ENCODE results near the gene KAZN.
A peak's percentile ranks its signal among the peaks of the same experiment; 100 is the strongest.

The KAZN gene

GRCh38 chr1:15022048-15022447 lies 423.6 kb downstream of the KAZN start:
- Mint-ChIP-seq H3K27ac (no peak overlapping the region), H3K36me3 (no peaks in the 10 kb centered on the region), H3K4me3 (no peak overlapping the region), H3K4me1 (no peaks in the 10 kb centered on the region), H3K9me3 (no peaks in the 10 kb centered on the region)
- no peak for DNase-seq (ENCODE audit: low spot score in 2 of 2)
- no peak for ATAC-seq

- DNase-seq (ENCODE audit: low spot score in 2 of 2) (no peak), ATAC-seq (no peak)
- Mint-ChIP-seq H3K27ac (no peak overlapping the region), H3K36me3 (no peaks in the 10 kb centered on the region), H3K4me1 (no peaks in the 10 kb centered on the region), H3K4me3 (no peak overlapping the region), H3K9me3 (no peaks in the 10 kb centered on the region)
Observed at GRCh38 chr1:15023205-15023604, 424.7 kb downstream of the KAZN start.

GRCh38 chr1:15023976-15024375 lies 425.5 kb downstream of the KAZN start:
- no peaks in the 10 kb centered on the region for H3K9me3 Mint-ChIP-seq
- no peaks in the 10 kb centered on the region for H3K36me3 Mint-ChIP-seq
- no peak for DNase-seq (ENCODE audit: low spot score in 2 of 2)
- no peak overlapping the region for H3K4me3 Mint-ChIP-seq
- H3K4me1 Mint-ChIP-seq = no peaks in the 10 kb centered on the region
- peak overlapping the region; percentile 4 for H3K27ac Mint-ChIP-seq
- ATAC-seq = no peak

- Mint-ChIP-seq H3K36me3 (no peaks in the 10 kb centered on the region), H3K4me3 (no peak overlapping the region), H3K9me3 (no peaks in the 10 kb centered on the region), H3K4me1 (no peaks in the 10 kb centered on the region), H3K27ac (no peak overlapping the region)
- ATAC-seq = no peak
- no peak for DNase-seq (ENCODE audit: low spot score in 2 of 2)
Observed at GRCh38 chr1:15026117-15026489, 427.6 kb downstream of the KAZN start.

- DNase-seq (ENCODE audit: low spot score in 2 of 2) = peak; percentile 15 to 70
- no peak overlapping the region for H3K4me3 Mint-ChIP-seq
- H3K4me1 Mint-ChIP-seq = no peaks in the 10 kb centered on the region
Observed at GRCh38 chr1:15027515-15027986, 429.1 kb downstream of the KAZN start.

GRCh38 chr1:15028102-15028501 lies 429.6 kb downstream of the KAZN start:
- no peak overlapping the region for H3K4me3 Mint-ChIP-seq

More at GRCh38 chr1:15027515-15027986, 429.1 kb downstream of the KAZN start:
- H3K36me3 Mint-ChIP-seq = no peaks in the 10 kb centered on the region
- no peak overlapping the region for H3K27ac Mint-ChIP-seq
- no peak for ATAC-seq
- H3K9me3 Mint-ChIP-seq = no peaks in the 10 kb centered on the region

GRCh38 chr1:15028616-15029015 lies 430.1 kb downstream of the KAZN start:
- no peak for ATAC-seq
- no peaks in the 10 kb centered on the region for H3K9me3 Mint-ChIP-seq
- H3K36me3 Mint-ChIP-seq = no peaks in the 10 kb centered on the region
- no peaks in the 10 kb centered on the region for H3K4me1 Mint-ChIP-seq
- no peak overlapping the region for H3K27ac Mint-ChIP-seq
- no peak overlapping the region for H3K4me3 Mint-ChIP-seq
- DNase-seq (ENCODE audit: low spot score in 2 of 2) = no peak

More at GRCh38 chr1:15028102-15028501, 429.6 kb downstream of the KAZN start:
- no peaks in the 10 kb centered on the region for H3K9me3 Mint-ChIP-seq
- ATAC-seq (no peak), DNase-seq (ENCODE audit: low spot score in 2 of 2) (no peak)
- H3K27ac Mint-ChIP-seq = no peak overlapping the region
- no peaks in the 10 kb centered on the region for H3K36me3 Mint-ChIP-seq
- H3K4me1 Mint-ChIP-seq = no peaks in the 10 kb centered on the region

- Mint-ChIP-seq H3K4me1 (peaks cover 4% of the 10 kb centered on the region), H3K36me3 (no peaks in the 10 kb centered on the region), H3K4me3 (no peak overlapping the region), H3K27ac (no peak overlapping the region), H3K9me3 (no peaks in the 10 kb centered on the region)
- ATAC-seq (no peak), DNase-seq (ENCODE audit: low spot score in 2 of 2) (no peak)
Observed at GRCh38 chr1:15029036-15029435, 430.6 kb downstream of the KAZN start.

- no peak for ATAC-seq
- Mint-ChIP-seq H3K36me3 (no peaks in the 10 kb centered on the region), H3K27ac (no peak overlapping the region)
Observed at GRCh38 chr1:15029786-15030185, 431.3 kb downstream of the KAZN start.

GRCh38 chr1:15031251-15031933 lies 432.9 kb downstream of the KAZN start:
- peaks cover 6% of the 10 kb centered on the region for H3K4me1 Mint-ChIP-seq
- no peak for DNase-seq (ENCODE audit: low spot score in 2 of 2)
- H3K9me3 Mint-ChIP-seq = no peaks in the 10 kb centered on the region
- H3K27ac Mint-ChIP-seq = no peak overlapping the region
- H3K4me3 Mint-ChIP-seq = no peak overlapping the region
- no peaks in the 10 kb centered on the region for H3K36me3 Mint-ChIP-seq
- ATAC-seq = no peak

More at GRCh38 chr1:15029786-15030185, 431.3 kb downstream of the KAZN start:
- Mint-ChIP-seq H3K4me3 (no peak overlapping the region), H3K9me3 (no peaks in the 10 kb centered on the region), H3K4me1 (peaks cover 6% of the 10 kb centered on the region)
- no peak for DNase-seq (ENCODE audit: low spot score in 2 of 2)

- no peak overlapping the region for H3K4me3 Mint-ChIP-seq
Observed at GRCh38 chr1:15033264-15033663, 434.8 kb downstream of the KAZN start.

GRCh38 chr1:15034656-15035055 lies 436.2 kb downstream of the KAZN start:
- Mint-ChIP-seq H3K27ac (no peak overlapping the region), H3K4me3 (no peak overlapping the region), H3K4me1 (peaks cover 6% of the 10 kb centered on the region), H3K9me3 (no peaks in the 10 kb centered on the region), H3K36me3 (no peaks in the 10 kb centered on the region)
- ATAC-seq = no peak
- DNase-seq (ENCODE audit: low spot score in 2 of 2) = no peak

More at GRCh38 chr1:15033264-15033663, 434.8 kb downstream of the KAZN start:
- Mint-ChIP-seq H3K36me3 (no peaks in the 10 kb centered on the region), H3K9me3 (no peaks in the 10 kb centered on the region), H3K4me1 (peaks cover 6% of the 10 kb centered on the region), H3K27ac (no peak overlapping the region)
- DNase-seq (ENCODE audit: low spot score in 2 of 2) = no peak
- no peak for ATAC-seq

GRCh38 chr1:15035236-15035635 lies 436.8 kb downstream of the KAZN start:
- Mint-ChIP-seq H3K9me3 (no peaks in the 10 kb centered on the region), H3K4me3 (no peak overlapping the region), H3K36me3 (no peaks in the 10 kb centered on the region), H3K4me1 (peaks cover 6% of the 10 kb centered on the region), H3K27ac (no peak overlapping the region)
- ATAC-seq (no peak), DNase-seq (ENCODE audit: low spot score in 2 of 2) (no peak)

- H3K27ac Mint-ChIP-seq = no peak overlapping the region
- DNase-seq (ENCODE audit: low spot score in 2 of 2) (no peak), ATAC-seq (no peak)
- H3K4me3 Mint-ChIP-seq = no peak overlapping the region
- peaks cover 6% of the 10 kb centered on the region for H3K4me1 Mint-ChIP-seq
- H3K9me3 Mint-ChIP-seq = no peaks in the 10 kb centered on the region
- H3K36me3 Mint-ChIP-seq = no peaks in the 10 kb centered on the region
Observed at GRCh38 chr1:15036101-15036500, 437.6 kb downstream of the KAZN start.

GRCh38 chr1:15038232-15039016 lies 439.9 kb downstream of the KAZN start:
- no peak for DNase-seq (ENCODE audit: low spot score in 2 of 2)
- no peak overlapping the region for H3K4me3 Mint-ChIP-seq
- peak; percentile 63 for ATAC-seq

More at GRCh38 chr1:15038232-15039016, 439.9 kb downstream of the KAZN start:
- no peak overlapping the region for H3K27ac Mint-ChIP-seq
- H3K9me3 Mint-ChIP-seq = no peaks in the 10 kb centered on the region
- H3K4me1 Mint-ChIP-seq = peaks cover 6% of the 10 kb centered on the region
- H3K36me3 Mint-ChIP-seq = no peaks in the 10 kb centered on the region
